T47D (cell line): Measurements from ENCODE around the gene GTF2B.
"Not testable (repeated sequence)": the region's sequence is repeated elsewhere in the genome, so short reads cannot be mapped to it uniquely, and the experiment has no call there.

Source experiments
- DNase-seq, 2 experiments: peaks; one replicate each; pipeline versions ENCODE4 v3.0.0 to v3.0.0-alpha.2; 2011 to 2012; ENCODE audit warnings: low read depth in 1 of 2, low spot score in 1 of 2
- JUND ChIP-seq: IDR thresholded peaks from 2 replicates; pipeline ENCODE4 v1.6.1; 2012; ENCODE audit warnings: low read depth
- in situ Hi-C: cut with HindIII; loops from 2 replicates; pipeline ENCODE4 v1.10.0; 2016; ENCODE audit warnings: low sequenced_read_pairs, low pct_unique_long_range_greater_than_20kb

The GTF2B gene

DNA sequence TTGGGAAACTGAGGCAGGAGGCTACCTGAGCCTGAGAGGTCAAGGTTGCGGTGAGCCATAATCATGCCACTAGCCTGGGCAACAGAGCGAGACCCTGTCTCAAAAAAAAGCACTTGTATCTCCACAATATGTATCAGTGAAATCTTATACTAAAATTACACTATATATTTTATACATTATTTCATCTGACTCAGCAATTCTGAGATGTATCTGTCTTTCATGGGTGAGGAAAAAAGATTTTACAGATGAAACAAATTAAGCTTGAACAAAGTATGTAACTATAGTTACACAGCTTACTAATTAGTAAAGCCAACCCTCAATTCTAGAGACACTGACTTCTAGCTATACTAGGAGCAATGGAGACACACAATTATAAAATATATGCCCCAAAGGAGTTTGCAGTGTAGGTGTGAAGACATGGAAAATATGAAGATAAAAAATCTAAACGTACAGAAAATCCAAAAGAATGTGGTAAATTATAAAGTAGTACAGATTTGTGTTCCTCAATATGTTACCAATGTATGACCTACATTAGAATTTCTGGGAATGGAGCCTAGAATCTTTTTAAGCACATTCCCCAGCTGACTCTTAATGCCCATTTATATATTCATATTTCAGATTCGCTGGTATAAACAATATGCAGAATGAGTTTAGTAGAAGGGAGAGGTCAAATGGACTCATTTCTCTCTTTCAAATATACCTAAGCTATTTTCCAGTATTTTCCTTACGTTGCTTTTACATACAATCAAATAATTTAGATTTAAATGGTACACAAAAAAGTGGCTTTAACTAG is 14.6 kb downstream of the GTF2B start:
- TF ChIP-seq JUND = no peak
- in situ Hi-C loops = no loop called here
- no peak for DNase-seq

DNA sequence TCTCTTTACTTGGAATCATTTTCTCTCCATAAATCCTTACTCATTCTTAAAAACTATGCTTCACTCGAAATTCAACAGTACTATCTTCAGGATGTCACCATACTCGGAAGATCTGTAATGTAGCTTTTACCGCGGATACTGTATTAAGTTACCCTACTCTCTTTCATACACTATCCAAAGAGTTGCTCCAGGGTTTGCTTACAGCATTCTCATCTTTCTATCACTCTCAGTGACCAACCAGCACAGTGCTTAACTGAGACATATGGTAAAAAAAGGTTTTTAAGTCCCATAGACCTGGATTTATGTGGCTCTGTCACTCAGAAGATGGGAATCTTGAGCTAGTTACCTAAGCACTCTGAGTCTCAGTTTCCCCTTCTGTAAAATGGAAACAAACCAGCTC is 15.8 kb downstream of the GTF2B start:
- DNase-seq = no peak
- TF ChIP-seq JUND = no peak
- in situ Hi-C loops = no loop called here

GRCh38 chr1:88873737-88874349 is 17.5 kb downstream of the GTF2B start:
- in situ Hi-C loops = no loop called here
- no peak for TF ChIP-seq JUND
- no peak for DNase-seq

DNA sequence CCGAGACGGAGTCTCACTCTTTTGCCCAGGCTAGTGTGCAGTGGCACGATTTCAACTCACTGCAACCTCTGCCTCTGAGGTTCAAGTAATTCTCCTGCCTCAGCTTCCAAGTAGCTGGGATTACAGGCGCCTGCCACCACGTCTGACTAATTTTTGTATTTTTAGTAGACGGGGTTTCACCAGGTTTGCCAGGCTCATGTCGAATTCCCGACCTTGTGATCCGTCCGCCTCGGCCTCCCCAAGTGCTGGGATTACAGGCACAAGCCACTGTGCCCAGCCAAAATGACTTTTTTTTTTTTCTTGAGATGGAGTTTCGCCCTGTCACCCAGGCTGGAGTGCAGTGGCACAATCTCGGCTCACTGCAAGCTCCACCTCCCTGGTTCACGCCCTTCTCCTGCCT is 21.7 kb downstream of the GTF2B start:
- in situ Hi-C loops, DNase-seq: not testable (repeated sequence)

- DNase-seq = no peak
- in situ Hi-C loops = no loop called here
- no peak for TF ChIP-seq JUND
Observed at GRCh38 chr1:88867743-88868521, 23.4 kb downstream of the GTF2B start.

DNA sequence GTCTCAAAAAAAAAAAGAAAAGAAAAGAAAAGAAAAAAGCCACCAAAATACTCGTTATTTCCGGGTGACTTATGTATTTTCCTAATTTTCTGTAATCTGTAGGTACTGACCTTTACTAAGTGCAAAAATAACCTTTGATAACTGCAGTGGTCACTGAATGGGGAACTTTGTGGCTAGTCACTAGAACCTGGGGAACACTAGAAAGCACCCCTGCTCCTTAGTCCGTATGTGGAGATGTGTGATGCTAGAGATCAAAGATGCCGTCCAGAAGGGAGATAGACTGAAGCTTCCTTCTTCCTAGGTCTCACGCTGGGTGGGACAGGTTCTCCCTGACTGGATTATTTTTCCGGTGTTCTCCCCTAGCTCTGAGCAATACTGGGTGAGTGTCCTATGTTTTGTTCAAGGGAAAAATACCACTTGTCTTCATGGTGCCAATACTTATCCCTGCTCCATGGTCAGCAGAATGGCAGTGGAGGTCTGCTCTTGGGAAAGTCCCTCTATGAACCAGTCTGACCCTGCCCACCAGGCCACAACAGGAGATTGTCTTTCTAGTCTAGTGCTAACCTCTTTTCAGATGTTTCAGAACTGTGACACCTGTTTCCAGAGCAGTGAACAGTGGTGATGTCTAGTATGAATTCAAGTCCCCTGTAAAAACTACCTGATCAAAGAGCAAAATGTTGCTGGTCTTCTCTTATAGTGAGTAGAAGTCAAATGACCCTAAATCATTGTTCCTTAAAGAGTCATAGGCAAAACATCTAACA is 39.9 kb downstream of the GTF2B start:
- in situ Hi-C loops = no loop called here
- TF ChIP-seq JUND = no peak
- no peak for DNase-seq

- DNase-seq = no peak
- in situ Hi-C loops = no loop called here
Observed at GRCh38 chr1:88847643-88848042, 43.7 kb downstream of the GTF2B start.

DNA sequence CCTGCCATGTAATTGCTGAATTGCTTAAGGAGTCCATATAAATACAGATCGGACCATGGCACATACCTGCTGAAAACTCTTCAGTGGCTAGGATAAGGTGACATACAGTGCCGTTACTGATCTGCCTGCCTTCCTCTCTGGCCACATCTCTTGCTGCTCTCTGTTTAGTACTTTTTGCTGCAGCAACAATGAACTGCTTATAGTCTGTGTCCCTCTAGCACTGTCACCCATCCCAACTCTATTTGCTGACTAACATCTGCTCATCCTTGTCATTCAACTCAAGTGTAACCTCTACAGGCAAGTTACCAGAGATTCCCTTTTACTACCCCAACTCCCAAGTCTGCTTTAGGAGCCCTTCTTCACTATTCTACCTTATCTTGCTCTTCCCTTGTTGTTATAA is 65.6 kb downstream of the GTF2B start:
- TF ChIP-seq JUND = no peak
- no peak for DNase-seq
- in situ Hi-C loops = no loop called here

More at GRCh38 chr1:88847643-88848042, 43.7 kb downstream of the GTF2B start:
- TF ChIP-seq JUND = no peak

DNA sequence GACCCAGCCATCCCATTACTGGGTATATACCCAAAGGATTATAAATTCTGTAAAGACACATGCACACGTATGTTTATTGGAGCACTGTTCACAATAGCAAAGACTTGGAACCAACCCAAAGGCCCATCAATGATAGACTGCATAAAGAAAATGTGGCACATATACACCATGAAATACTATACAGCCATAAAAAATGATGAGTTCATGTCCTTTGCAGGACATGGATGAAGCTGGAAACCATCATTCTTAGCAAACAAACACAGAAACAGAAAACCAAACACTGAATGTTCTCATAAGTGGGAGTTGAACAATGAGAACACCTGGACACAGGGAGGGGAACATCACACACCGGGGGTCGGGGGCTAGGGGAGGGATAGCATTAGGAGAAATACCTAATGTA is 71.7 kb downstream of the GTF2B start:
- DNase-seq, in situ Hi-C loops: not testable (repeated sequence)

DNA sequence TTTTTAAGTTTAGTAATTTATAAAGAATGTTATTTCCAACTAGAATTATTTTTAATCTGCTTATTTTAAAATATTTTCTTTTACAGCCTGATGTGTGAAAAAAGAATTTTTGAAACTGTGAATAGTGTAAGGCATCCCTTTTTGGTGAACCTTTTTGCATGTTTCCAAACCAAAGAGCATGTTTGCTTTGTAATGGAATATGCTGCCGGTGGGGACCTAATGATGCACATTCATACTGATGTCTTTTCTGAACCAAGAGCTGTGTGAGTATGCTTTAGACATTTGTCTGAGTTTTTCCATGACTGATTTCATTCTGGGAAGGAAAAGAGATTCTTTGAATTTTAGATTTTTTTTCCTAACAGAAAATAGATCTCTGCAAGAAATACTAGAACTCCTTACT is 77.9 kb downstream of the GTF2B start:
- TF ChIP-seq JUND = no peak
- DNase-seq = no peak
- in situ Hi-C loops = no loop called here

- TF ChIP-seq JUND = no peak
- no peak for DNase-seq
- in situ Hi-C loops = no loop called here
Observed at GRCh38 chr1:88812366-88812765, 79.0 kb downstream of the GTF2B start.

DNA sequence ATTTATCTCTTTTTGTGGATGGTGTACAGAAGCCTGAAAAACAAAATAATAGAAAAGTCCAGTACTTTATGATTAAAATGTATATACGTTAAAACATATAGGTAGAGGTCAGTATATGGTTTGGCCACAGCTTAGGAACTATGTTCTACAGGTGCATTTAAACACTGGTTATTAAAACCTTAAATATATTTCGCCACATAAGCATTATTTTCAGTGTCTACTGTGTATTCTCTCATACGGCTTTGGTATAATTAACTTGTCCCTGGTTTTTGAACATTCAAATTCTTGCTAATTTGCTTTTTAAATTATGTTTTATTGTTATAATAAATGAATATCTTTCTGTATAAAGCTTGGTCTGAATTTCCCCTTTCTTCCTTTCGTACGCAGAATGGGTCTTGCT is 87.9 kb downstream of the GTF2B start:
- in situ Hi-C loops = no loop called here
- no peak for DNase-seq
- TF ChIP-seq JUND = no peak
